GM19467 (cell line): ENCODE data around the gene XPO6.

Experiments used
- ATAC-seq: cut with Tn5 transposase; IDR thresholded peaks from one replicate; pipeline ENCODE4 v1.9.1; 2021; ENCODE audit warnings: mild to moderate bottlenecking, moderate library complexity; ENCODE audit not compliant: unreplicated experiment

XPO6 gene

GRCh38 chr16:28093385-28093725, 118.4 kb downstream of the XPO6 start:
- ATAC-seq, result no peak

GRCh38 chr16:28092721-28093384, 118.9 kb downstream of the XPO6 start:
- ATAC-seq, result no peak

GRCh38 chr16:28091656-28092055, 120.1 kb downstream of the XPO6 start:
- no peak for ATAC-seq

DNA sequence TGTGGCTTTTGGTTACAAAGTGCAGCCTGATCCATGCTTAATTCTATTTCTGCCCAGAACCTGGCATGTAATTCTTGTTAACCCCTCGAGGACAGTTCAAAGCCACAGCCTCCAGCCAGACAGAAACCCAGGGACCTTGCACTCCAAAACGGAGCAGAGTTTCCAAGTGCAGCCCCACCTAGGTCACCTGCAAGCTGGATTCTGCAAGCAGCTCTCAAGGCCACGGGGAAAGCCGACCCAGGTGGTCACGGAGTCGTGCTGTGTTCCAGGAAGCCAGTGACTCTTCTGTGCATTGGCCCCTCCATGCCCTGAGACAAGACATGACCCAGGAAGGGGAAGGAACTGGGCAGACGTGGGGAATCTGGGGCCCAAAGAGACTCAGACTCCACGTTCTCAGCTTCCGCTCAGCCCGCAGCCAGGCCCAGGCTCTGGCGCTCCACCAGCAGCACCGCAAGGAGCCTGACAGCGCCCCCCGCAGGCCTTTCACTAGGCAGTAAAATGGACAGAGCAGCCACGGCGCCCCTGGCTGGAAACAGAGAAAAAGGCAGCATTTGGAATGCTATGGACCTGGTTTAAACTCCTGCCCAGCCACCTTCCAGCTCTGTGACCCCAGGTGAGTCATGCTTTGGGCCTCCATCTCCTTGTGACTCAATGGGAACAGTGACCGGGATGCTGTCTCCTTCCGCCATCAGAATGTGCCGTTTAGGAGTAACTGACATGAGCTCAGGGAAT, 121.0 kb downstream of the XPO6 start:
- no peak for ATAC-seq

DNA sequence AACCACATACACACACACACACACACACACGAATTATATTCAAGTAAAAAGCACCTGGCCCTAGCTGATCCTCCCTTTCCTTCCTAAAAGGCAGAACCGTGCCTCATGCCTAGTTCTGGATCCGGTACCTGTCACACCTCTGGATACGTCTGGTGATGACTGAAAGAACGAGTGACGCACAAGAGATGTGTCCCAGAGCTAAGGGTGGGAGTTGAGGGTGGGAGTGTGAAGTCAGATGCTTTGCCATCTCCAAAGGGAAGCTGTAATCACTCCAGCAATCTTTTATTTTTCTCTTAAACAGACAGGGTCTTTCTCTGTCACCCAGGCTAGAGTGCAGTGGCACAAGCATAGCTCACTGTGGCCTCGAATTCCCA, 121.8 kb downstream of the XPO6 start:
- ATAC-seq, result no peak

DNA sequence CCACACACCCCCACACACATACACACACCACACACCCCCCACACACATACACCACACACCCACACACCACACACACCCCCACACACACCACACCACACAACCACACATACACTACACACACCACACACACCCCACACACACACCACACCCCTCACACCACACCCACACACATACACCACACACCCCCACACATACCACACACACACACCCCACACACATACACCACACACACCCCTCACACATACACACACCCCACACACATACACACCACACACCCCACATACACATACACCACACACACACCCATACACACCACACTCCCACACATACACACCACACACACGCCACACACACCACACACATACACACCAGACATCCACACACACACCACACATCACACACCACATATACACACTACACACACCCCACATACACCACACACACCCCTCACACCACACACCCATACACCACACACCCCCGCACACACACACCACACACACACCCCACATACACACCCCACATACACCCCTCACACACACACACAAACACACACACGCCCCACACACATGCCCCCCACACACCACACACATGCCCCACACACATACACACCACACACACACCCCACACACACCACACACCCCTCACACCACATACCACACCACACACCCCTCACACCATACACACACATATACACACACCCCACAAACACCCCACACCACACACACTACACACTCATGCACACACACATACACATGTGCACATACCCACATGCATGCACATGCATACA, 122.4 kb downstream of the XPO6 start:
- no peak for ATAC-seq

- ATAC-seq, result no peak
Observed at GRCh38 chr16:28087675-28088300, 124.0 kb downstream of the XPO6 start.

DNA sequence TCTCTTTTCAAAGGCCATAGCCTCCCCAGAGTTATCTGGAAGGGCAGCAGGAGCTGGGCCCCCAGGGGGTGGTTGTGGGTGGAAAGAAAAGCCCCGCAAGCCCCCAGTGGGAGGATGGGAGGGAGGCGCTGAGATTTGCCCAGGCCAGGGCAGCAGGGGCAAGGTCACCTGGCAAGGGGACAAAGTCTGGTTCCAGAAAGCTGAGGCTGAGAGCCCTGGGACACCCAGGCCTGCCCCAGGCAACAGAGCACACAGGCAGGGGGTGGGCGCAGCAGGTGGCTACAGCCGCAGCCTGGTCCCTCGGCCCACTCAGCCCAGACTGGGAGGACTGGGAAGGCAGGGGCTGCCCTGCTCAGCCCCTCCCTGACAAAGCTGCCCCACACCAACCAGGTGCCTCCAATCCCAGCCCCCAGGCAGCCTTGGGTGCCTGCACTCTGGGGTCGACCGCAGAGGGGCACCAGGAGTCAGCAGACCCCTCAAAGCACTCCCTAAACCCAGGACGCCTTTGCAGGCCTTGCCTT, 124.6 kb downstream of the XPO6 start:
- ATAC-seq, result no peak

- ATAC-seq, result no peak
Observed at GRCh38 chr16:28086186-28087139, 125.3 kb downstream of the XPO6 start.

GRCh38 chr16:28085389-28086171, 126.2 kb downstream of the XPO6 start:
- ATAC-seq, result no peak

- ATAC-seq, result no peak
Observed at GRCh38 chr16:28084209-28084608, 127.6 kb downstream of the XPO6 start.

- ATAC-seq, result no peak
Observed at GRCh38 chr16:28082624-28083023, 129.1 kb downstream of the XPO6 start.

- no peak for ATAC-seq
Observed at GRCh38 chr16:28081391-28081968, 130.3 kb downstream of the XPO6 start.

GRCh38 chr16:28078261-28078660, 133.5 kb downstream of the XPO6 start:
- ATAC-seq, result no peak

DNA sequence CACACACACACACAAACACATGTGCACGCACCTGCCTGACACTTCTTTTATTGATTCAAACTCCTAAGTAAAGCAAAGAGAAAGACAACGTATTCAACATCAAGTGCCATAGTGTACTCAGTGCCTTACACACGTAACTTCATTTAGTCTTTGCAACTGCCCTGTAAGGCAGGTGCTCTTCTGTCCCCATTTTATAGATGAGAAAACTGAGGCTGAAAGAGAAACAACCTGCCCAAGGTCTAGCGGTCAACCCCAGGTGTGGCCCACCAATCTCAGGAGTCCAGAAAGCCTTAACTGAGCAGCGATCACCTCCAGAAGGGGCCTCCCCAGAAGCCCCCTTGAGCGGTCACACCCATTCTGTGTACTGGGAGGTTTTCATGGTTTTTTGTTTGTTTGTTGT, 137.9 kb downstream of the XPO6 start:
- no peak for ATAC-seq

DNA sequence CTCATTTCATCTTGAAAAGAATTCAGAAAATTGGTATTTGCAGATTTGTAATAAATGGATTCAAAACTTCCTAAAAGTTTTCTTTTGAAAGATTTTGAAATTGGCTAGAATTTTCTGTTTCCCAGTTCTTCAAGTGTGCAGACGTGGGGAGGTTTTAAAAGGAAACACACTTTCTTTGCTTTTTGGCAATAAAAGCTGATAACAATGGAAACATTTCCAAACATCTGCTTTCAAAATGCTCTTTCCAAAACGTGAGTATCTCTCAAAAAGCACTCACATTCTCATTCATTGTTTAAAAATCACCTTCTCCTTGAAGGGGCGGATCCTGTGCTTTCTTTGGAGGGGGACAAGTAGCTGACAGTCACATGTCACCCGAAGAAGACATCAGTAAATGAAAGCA, 139.7 kb downstream of the XPO6 start:
- no peak for ATAC-seq

GRCh38 chr16:28069971-28070794, 141.6 kb downstream of the XPO6 start:
- no peak for ATAC-seq

DNA sequence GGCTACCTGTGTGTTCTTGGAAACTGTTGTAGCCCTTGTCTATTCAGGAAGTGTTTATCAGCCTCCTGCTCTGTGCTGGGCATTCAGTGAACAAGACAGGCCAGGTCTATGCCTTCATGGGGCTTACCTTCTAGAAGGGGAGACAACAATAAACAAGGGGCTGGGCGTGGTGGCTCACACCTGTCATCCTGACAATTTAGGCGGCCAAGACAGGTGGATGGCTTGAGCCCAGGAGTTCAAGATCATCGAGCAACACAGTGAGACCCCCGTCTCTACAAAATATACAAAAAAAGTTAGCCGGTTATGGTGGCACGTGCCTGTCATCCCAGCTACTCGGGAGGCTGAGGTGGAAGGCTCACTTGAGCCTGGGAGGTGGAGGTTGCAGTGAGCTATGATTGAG, 142.8 kb downstream of the XPO6 start:
- ATAC-seq, result no peak
